Heart left ventricle (tissue), 16 donors: ENCODE data around the gene BTG4. TPM values are rescaled to one million over a fixed set of nuclear protein-coding genes. Genes with fewer than 3 reads are reported as not detected.

ENCODE experiments used
- ATAC-seq, 4 donors: fragments of 200-7000 bp; cut with Tn5 transposase; one replicate each; pipeline ENCODE4 v1.9.1; 2020 to 2022; ENCODE audit warnings: moderate library complexity in 4 of 4, mild to moderate bottlenecking in 3 of 4, moderate number of reproducible peaks in 1 of 4
- DNase-seq, 5 donors: peaks; one replicate each; pipeline ENCODE4 v3.0.0-alpha.2; 2020
- H3K27ac ChIP-seq, 12 donors: fragments of 200-600 bp; sonication (generic) in 4 of 12; one replicate each; pipeline versions ENCODE4 v1.5.0 to v1.8.0; 2016 to 2022; ENCODE audit warnings: mild to moderate bottlenecking in 2 of 12
- H3K27me3 ChIP-seq, 9 donors: fragments of 200-600 bp; sonication (generic) in 2 of 9; one replicate each; pipeline versions ENCODE4 v1.5.1 to v1.8.0; 2016 to 2022; ENCODE audit warnings: mild to moderate bottlenecking in 3 of 9
- H3K36me3 ChIP-seq, 9 donors: fragments of 200-600 bp; sonication (generic) in 2 of 9; one replicate each; pipeline versions ENCODE4 v1.5.0 to v1.8.0; 2018 to 2022; ENCODE audit warnings: mild to moderate bottlenecking in 2 of 9
- H3K4me1 ChIP-seq, 12 donors: fragments of 200-600 bp; sonication (generic) in 4 of 12; one replicate each; pipeline versions ENCODE4 v1.5.0 to v1.8.0; 2016 to 2022; ENCODE audit warnings: mild to moderate bottlenecking in 3 of 12
- H3K4me3 ChIP-seq, 12 donors: fragments of 200-600 bp; sonication (generic) in 4 of 12; one replicate each; pipeline versions ENCODE4 v1.5.0 to v1.8.0; 2017 to 2022; ENCODE audit warnings: mild to moderate bottlenecking in 9 of 12, moderate library complexity in 4 of 12
- H3K9me3 ChIP-seq, 12 donors: fragments of 200-600 bp; sonication (generic) in 4 of 12; one replicate each; pipeline versions ENCODE4 v1.5.0 to v1.8.0; 2016 to 2022; ENCODE audit warnings: mild to moderate bottlenecking in 1 of 12
- POLR2A ChIP-seq, 2 donors: fragments of 450-650 bp; IDR thresholded peaks; one replicate each; pipeline ENCODE4 v1.6.1; 2017; ENCODE audit warnings: antibody characterized with exemption in 2 of 2, mild to moderate bottlenecking in 2 of 2, moderate library complexity in 2 of 2
- WGBS, 4 donors: extraction: QIAGEN DNeasy Blood & Tissue Kit in 2 of 4; methylation state at CpG; one replicate each; pipeline versions ENCODE4 v1.1.5 to v1.1.7; 2013 to 2018; 5-methylcytosine and 5-hydroxymethylcytosine counted together
- intact Hi-C, 10 donors: fragments of 100-400 bp; cut with DNase I; formaldehyde crosslinking; loops; one replicate each; pipeline versions ENCODE4 v1.11.1 to v1.14.2; 2022
- polyA plus RNA-seq, 2 donors: library from polyadenylated mRNA; stranded (reverse); fragments of 200-250 nt; gene quantifications; one replicate each; pipeline ENCODE4 v1.2.3, GENCODE V29; 2013
- total RNA-seq, 9 donors: library from RNA; depleted of rRNA in 2 of 9; stranded (reverse); fragments of >200 nt in 2 of 9; fragmentation: NEBNext Ultra II Directional in 3 of 9; extraction: Animal tissue kit (Norgen Biotek cat#: 25700) in 3 of 9; gene quantifications; one replicate each; pipeline versions ENCODE4 v1.1.0 to v1.2.4, GENCODE V29; 2016 to 2023
- TF ChIP-seq, protein P1 (sequence below), 12 donors: fragments of 200-600 bp; sonication (generic) in 4 of 12; IDR thresholded peaks; one replicate each; pipeline versions ENCODE4 v1.5.0 to v1.8.0; 2018 to 2022; ENCODE audit warnings: antibody characterized with exemption in 12 of 12, mild to moderate bottlenecking in 5 of 12
- donor health status: ischemic (EF 13 %, LVEDD 7.1; RV severe dilation, severe dysfunction).
- donor health status: healthy with polysubstance abuse.
- donor health status: DM: no; HTN: yes; CAD: no.
- donor health status: DM: no; HTN: no; CAD: no.
- donor health status: ischemic (EF 25% LVEDD 6.9; RV normal size, moderate dysfunction).
- donor health status: ischemic (EF 25% LVEDD 5.7; RV mildly dilated, moderate dysfunction).
- donor health status: healthy.
- donor health status: DM: yes; HTN: yes; CAD: no.
- donor health status: ischemic (EF 35%, LVEDD 5.7; RV mildly dilated, moderate dysfunction).
- donor health status: nonischemic (EF 11% LVEDD 7.7; RV severe dilation, severe dysfunction).
- donor health status: DM: yes; HTN: yes; CAD: no.
- donor health status: PGD.
- donor health status: ischemic (EF 29% LVEDD 5.4; RV normal size, mild dysfunction).
- donor health status: nonischemic (EF 23%, LVEDD 6.1; RV moderate dilation, normal function).

BTG4 gene
- total and polyA plus RNA-seq, 11 donors: not detected

DNA sequence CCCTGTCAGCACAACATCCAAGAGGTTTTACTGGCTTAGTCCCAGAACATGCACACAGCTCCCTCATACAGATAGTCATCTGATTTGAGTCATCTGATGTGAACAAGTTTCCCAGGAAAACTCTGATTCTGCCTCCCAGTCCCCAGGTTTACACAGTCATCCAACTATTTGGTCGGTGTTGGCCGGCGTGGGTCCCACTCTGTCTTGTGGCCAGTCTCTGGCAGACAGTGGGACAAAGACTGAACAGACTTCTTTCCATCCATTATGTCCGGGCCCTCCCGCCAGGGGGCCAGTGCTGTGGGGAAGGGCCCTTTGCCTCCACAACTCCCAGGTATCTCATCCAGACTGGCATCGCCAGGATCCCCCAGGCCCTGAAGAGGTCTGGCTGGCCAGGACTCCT lies 60.0 kb downstream of the BTG4 start:
- WGBS, 4 donors: 85 to 89% (median 86%) methylated on average over 5 to 6 of the region's 6 CpGs
- intact Hi-C loops: loop anchor here in 3 of 10 donors (10.0 kb wide), 1 partner anchor 393 kb away; no protein-coding TSS in a partner anchor
- DNase-seq: no peak

DNA sequence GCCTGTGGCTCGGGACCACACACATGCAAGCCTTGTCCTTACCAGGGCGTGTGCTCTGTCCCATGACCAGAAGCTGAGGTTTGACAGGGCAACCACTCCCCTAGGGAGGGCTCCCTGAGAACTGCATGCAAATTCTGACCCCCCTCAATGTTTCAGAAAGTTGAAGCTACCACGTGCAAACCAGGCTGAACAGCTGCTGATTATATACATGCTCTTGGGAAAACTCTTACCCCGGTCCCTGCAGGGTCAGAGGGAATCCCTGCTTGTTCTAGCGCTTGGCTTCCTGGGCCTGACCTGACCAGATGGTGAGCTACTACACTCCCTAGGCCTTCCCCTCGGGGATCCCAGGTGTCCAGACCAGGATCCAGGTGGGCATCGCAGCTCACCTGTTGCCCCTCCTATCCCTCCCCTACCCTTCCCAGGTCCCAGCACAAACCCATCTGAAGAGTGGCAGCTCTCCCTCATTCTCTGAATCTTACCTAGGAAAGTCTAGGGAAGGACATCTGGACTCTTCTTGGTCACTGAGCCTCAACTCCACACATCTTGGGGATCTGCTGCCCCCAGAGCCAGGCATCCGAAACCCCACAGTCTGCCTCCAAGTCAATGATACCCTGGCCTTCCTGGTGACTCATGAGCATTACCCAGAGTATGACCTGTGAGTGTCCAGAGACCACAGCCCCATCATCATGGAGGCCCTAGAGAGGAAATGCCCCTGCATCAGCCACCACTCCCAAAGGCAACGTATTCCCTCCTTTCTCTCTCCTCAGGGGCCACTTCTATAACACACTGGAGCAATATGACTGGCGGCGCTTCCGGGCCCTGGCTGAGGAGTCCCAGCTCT lies 61.5 kb downstream of the BTG4 start:
- H3K9me3 ChIP-seq: no peaks in the 10 kb centered on the region
- no peak for TF ChIP-seq POLR2A (IDR thresholded peaks at IDR 0.05)
- TF ChIP-seq, protein P1, sequence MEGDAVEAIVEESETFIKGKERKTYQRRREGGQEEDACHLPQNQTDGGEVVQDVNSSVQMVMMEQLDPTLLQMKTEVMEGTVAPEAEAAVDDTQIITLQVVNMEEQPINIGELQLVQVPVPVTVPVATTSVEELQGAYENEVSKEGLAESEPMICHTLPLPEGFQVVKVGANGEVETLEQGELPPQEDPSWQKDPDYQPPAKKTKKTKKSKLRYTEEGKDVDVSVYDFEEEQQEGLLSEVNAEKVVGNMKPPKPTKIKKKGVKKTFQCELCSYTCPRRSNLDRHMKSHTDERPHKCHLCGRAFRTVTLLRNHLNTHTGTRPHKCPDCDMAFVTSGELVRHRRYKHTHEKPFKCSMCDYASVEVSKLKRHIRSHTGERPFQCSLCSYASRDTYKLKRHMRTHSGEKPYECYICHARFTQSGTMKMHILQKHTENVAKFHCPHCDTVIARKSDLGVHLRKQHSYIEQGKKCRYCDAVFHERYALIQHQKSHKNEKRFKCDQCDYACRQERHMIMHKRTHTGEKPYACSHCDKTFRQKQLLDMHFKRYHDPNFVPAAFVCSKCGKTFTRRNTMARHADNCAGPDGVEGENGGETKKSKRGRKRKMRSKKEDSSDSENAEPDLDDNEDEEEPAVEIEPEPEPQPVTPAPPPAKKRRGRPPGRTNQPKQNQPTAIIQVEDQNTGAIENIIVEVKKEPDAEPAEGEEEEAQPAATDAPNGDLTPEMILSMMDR (IDR thresholded peaks at IDR 0.05): no peak
- DNase-seq (no peak), ATAC-seq (no peak)
- H3K27me3 ChIP-seq: peaks cover 0 to 8% (median 0%) of the 10 kb centered on the region in 9 donors
- 83 to 89% (median 88%) methylated on average over 12 of the region's 12 CpGs for WGBS, 4 donors
- no peaks in the 10 kb centered on the region for H3K36me3 ChIP-seq
- peaks cover 0 to 11% (median 6%) of the 10 kb centered on the region in 12 donors for H3K4me1 ChIP-seq
- H3K27ac ChIP-seq: no peak overlapping the region
- intact Hi-C loops: loop anchor here in 3 of 10 donors (10.0 kb wide), 1 partner anchor 394 kb away; no protein-coding TSS in a partner anchor
- no peak overlapping the region for H3K4me3 ChIP-seq

More for the DNA sequence above, 60.0 kb downstream of the BTG4 start:
- H3K36me3 ChIP-seq: no peaks in the 10 kb centered on the region
- TF ChIP-seq POLR2A (IDR thresholded peaks at IDR 0.05): no peak
- TF ChIP-seq, protein P1 (IDR thresholded peaks at IDR 0.05): no peak
- no peak for ATAC-seq
- no peaks in the 10 kb centered on the region for H3K4me1 ChIP-seq
- no peaks in the 10 kb centered on the region for H3K9me3 ChIP-seq
- peaks cover 0 to 11% (median 0%) of the 10 kb centered on the region in 9 donors for H3K27me3 ChIP-seq
- H3K4me3 ChIP-seq: no peak overlapping the region
- no peak overlapping the region for H3K27ac ChIP-seq

DNA sequence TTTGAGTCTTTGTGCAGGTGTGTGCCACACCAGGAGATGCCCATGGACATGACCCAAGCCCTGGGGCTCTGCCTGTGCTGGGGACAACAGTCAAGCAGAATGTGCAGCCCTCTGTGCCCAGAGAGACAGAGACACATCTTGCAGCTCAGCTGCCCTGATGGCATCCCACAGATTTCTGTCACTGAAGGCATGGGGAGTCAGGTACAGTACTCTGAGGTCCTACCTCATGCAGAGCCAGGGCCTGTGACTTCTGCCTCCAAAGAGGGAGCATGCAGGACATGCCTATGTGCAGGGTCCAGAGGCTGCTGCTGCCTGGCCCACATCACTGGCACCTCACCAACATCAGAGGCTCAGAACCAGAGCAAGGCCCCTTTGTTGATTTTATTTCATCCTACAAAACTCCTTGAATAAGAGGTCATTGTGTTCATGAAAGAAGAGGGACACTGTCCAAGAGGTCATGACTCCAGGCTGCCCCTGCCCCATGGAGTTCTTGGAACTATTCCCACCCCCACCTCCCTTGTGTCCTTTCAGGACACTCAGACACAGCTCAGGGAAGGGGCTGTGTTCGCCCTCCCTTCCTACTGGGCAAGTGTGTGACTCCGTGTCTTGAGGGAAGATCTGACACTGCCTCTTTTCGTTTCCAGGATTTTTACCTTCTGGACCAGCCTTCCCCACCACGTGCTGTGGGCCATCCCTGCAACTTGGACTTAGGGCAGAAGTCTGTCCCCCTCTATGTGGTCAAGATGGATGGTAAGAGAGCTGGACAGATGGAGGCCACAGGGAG lies 62.3 kb downstream of the BTG4 start:
- Histone ChIP-seq H3K27ac (no peak overlapping the region), H3K36me3 (no peaks in the 10 kb centered on the region), H3K4me1 (peaks cover 0 to 19% (median 7%) of the 10 kb centered on the region in 12 donors), H3K27me3 (peaks cover 0 to 8% (median 0%) of the 10 kb centered on the region in 9 donors), H3K9me3 (no peaks in the 10 kb centered on the region), H3K4me3 (no peak overlapping the region)
- TF ChIP-seq POLR2A (IDR thresholded peaks at IDR 0.05): no peak
- TF ChIP-seq, protein P1 (IDR thresholded peaks at IDR 0.05): no peak
- no peak for DNase-seq
- 77 to 90% (median 88%) methylated on average over 4 of the region's 4 CpGs for WGBS, 4 donors
- intact Hi-C loops: loop anchor here in 5 of 10 donors (5.0 to 10.0 kb wide), 3 partner anchors 153 to 1255 kb away; partner anchors contain the start of gene POU2AF3 (in 1 of the 5)
- ATAC-seq: no peak
